HUES6 (cell line): ENCODE measurements around the gene SYK.
"Not testable (repeated sequence)": the region's sequence is repeated elsewhere in the genome, so short reads cannot be mapped to it uniquely, and the experiment has no call there.

Experiments used
- H3K27ac ChIP-seq: 2 replicates; pipeline ENCODE4 v1.7.0; 2013; ENCODE audit warnings: low read depth, mild to moderate bottlenecking, low read length, inconsistent platforms
- H3K27me3 ChIP-seq: 2 replicates; pipeline ENCODE4 v1.6.1; 2013; ENCODE audit warnings: low read length; ENCODE audit not compliant: control insufficient read depth, insufficient read depth
- H3K36me3 ChIP-seq: 2 replicates; pipeline ENCODE4 v1.6.1; 2013; ENCODE audit warnings: low read length; ENCODE audit not compliant: control insufficient read depth, insufficient read depth
- H3K4me1 ChIP-seq: 2 replicates; pipeline ENCODE4 v1.6.1; 2013; ENCODE audit warnings: low read length; ENCODE audit not compliant: control insufficient read depth, insufficient read depth
- H3K4me3 ChIP-seq: 2 replicates; pipeline ENCODE4 v1.5.1; 2013; ENCODE audit warnings: low read depth, low read length
- H3K9ac ChIP-seq: one replicate; pipeline ENCODE4 v1.6.1; 2013; ENCODE audit warnings: mild to moderate bottlenecking, low read length
- H3K9me3 ChIP-seq: 2 replicates; pipeline ENCODE4 v1.6.1; 2013; ENCODE audit warnings: low read depth, low read length; ENCODE audit not compliant: control insufficient read depth, insufficient read depth

Gene SYK

DNA sequence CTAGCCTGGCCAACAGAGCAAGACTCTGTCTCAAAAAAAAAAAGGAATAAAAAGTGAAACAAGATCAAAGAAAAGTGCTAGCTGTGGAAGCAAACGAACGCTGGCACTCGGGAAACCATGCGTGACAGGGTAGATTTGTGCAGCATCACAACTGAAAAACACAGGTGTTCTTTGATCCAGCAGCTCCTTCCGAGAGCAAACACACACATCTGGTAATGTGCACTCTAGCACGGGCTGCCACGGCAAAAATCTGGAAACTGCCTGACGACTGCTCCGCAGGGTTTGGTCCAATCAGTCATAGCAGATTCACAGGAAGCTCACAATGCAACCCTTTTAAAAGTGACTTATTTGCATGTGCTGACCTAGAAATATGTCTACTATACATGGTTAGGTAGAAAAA is 80.0 kb downstream of the SYK start:
- Histone ChIP-seq H3K9me3 (0 out of 2 replicates have a peak, but pooled peaks cover 3% of the 10 kb centered on the region), H3K4me3 (no peak overlapping the region), H3K9ac (no peak overlapping the region), H3K27me3 (no peaks in the 10 kb centered on the region), H3K4me1 (no peaks in the 10 kb centered on the region), H3K36me3 (no peaks in the 10 kb centered on the region), H3K27ac (no peak overlapping the region)

DNA sequence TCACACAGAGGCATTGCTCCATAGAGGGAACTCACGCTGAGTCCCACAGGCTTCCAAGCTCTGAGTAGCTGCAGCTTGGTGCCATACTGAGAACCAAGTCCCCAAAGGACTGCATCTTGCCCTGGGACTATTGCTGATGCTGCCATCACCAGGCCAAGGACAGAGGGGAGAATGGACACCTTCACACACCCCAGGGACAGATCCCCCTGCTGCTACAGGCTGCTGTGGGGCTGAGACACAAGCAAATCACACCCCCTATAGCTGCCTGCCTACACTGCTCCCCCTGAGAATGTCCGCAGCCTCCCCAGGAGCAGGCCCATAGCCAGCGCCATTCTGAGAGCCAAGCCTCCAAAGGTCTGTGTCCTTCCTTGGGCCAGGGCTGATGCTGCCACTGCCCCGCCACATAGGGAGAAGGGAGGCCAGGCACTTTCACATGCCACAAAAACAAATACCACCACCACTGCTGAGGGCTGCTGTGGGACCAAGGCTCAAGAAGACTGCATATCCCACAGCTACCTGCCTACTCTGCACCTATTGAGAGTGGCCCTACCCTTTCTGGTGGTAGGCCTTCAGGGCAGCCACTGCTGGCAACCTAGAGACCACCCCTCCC is 81.5 kb downstream of the SYK start:
- H3K27me3 ChIP-seq = no peaks in the 10 kb centered on the region
- H3K27ac ChIP-seq = no peak overlapping the region
- H3K9me3 ChIP-seq = 0 out of 2 replicates have a peak, but pooled peaks cover 3% of the 10 kb centered on the region
- no peak overlapping the region for H3K4me3 ChIP-seq
- H3K9ac ChIP-seq = no peak overlapping the region
- no peaks in the 10 kb centered on the region for H3K36me3 ChIP-seq
- no peaks in the 10 kb centered on the region for H3K4me1 ChIP-seq

DNA sequence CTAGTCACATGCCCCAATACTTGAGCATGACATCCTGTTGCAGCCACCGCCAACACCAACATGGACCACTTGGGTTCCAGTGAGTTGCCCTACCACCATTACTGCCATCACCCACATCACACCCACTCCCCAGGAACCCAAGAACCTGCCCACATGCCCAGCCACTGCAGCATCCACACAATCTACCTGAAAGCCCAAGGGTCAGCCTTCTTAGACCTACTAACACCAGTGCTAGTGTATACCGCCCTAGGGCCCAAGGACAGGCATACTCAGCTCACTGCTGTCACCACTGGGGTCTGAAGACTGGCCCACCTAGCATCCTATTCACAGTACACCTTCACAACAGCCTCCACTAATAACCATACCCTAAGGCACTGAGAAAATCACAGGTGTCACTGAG is 82.0 kb downstream of the SYK start:
- H3K4me3 ChIP-seq = no peak overlapping the region
- 0 out of 2 replicates have a peak, but pooled peaks cover 3% of the 10 kb centered on the region for H3K9me3 ChIP-seq
- H3K9ac ChIP-seq = no peak overlapping the region
- H3K27me3 ChIP-seq = no peaks in the 10 kb centered on the region
- H3K36me3 ChIP-seq = no peaks in the 10 kb centered on the region
- H3K27ac ChIP-seq = no peak overlapping the region
- H3K4me1 ChIP-seq = peaks cover 4% of the 10 kb centered on the region; the same call in 1 of the 2 replicates

DNA sequence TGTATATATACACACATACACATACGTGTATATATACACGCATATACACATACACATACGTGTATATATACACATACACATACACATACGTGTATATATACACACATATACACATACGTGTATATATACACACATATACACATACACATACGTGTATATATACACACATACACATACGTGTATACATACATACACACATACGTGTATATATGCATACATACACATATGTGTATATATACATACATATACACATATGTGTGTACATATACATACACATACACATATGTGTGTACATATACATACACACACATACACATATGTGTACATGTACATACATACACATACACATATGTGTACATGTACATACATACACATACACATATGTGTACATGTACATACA is 82.6 kb downstream of the SYK start:
- Histone ChIP-seq H3K27ac (no peak overlapping the region), H3K9ac (no peak overlapping the region), H3K4me3 (no peak overlapping the region), H3K4me1 (peaks cover 9% of the 10 kb centered on the region), H3K9me3 (0 out of 2 replicates have a peak, but pooled peaks cover 3% of the 10 kb centered on the region), H3K27me3 (no peaks in the 10 kb centered on the region), H3K36me3 (no peaks in the 10 kb centered on the region)

DNA sequence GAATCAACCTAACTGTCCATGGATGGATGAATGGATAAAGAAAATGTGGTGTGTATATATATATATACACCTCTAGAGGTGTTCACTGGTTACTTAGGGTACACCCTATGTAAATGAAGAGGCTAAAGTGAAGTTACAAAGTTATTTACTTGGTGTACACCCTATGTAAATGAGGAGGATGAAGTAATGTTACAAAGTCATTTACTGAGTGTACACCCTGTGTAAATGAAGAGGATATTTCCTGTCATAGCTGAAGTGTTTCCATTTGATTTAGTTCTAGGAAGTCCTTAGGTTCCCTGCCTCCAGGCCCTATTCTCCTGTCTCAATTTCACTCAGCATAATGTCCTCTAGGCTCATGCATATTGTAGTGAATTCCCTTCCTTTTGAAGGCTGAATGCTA is 85.2 kb downstream of the SYK start:
- H3K9ac ChIP-seq, H3K4me3 ChIP-seq, H3K9me3 ChIP-seq, H3K27ac ChIP-seq, H3K27me3 ChIP-seq, H3K36me3 ChIP-seq: not testable (repeated sequence)
- peaks cover 32% of the 10 kb centered on the region for H3K4me1 ChIP-seq

DNA sequence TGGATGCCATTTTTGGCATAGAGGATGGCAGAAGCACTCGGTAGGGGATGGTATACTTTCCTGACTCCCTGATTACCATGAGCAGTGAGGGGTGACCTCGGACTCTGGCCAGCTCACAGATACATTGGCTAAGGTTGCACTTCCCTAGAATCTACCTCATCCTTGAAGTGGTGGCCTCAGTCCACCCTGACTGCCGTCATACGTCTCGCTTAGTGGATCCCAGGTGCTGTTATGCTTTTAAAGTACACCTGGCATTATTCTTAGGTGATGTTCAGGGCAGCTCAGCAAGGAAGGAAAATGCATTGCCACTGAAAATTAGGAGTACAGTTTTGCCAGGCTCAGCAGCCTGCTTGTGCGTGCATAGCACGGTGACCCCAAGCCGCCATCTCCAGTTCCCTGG is 87.3 kb downstream of the SYK start:
- Histone ChIP-seq H3K27ac (no peak overlapping the region), H3K4me3 (no peak overlapping the region), H3K27me3 (no peaks in the 10 kb centered on the region), H3K4me1 (peaks cover 51% of the 10 kb centered on the region), H3K9me3 (0 out of 2 replicates have a peak, but pooled peaks cover 3% of the 10 kb centered on the region), H3K36me3 (no peaks in the 10 kb centered on the region), H3K9ac (no peak overlapping the region)

DNA sequence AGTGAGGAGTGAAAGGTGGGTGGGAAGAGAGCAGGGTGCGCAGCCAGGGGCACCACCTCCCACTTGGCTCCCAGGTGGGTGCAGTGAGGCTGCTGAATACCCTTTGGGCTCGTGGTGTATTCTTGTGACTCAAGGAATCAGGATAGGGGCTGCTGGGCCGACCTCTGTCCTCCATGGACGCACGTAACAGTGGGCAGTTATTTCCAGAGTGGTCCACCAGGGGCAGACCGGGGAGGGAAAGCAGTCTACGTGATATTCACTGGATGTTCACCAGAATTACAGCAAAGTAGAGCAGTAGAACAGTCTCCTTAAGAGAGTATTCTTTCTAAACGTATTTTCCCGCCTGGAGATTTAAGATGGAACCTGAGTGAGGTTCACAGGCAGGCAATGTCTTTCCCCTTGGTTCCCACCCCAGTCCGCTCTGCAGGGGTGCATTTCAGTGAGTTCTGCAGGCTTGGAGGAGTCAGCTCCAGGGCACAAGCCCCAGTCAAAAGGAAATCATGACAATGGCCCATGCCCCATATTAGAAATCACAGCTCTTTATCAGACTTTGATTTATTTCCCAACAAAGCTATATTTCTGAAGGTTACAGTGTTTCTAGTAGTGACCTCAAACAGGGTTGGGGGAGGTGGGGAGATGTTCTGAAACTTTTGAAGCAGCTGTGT is 88.7 kb downstream of the SYK start:
- peak overlapping the region; percentile 20 for H3K4me3 ChIP-seq
- peak overlapping the region; percentile 31 for H3K9ac ChIP-seq
- H3K27ac ChIP-seq = peak overlapping the region; percentile 62; the same call in 1 of the 2 replicates
- H3K36me3 ChIP-seq = no peaks in the 10 kb centered on the region
- peaks cover 54% of the 10 kb centered on the region for H3K4me1 ChIP-seq
- H3K27me3 ChIP-seq = no peaks in the 10 kb centered on the region
- H3K9me3 ChIP-seq = no peaks in the 10 kb centered on the region

DNA sequence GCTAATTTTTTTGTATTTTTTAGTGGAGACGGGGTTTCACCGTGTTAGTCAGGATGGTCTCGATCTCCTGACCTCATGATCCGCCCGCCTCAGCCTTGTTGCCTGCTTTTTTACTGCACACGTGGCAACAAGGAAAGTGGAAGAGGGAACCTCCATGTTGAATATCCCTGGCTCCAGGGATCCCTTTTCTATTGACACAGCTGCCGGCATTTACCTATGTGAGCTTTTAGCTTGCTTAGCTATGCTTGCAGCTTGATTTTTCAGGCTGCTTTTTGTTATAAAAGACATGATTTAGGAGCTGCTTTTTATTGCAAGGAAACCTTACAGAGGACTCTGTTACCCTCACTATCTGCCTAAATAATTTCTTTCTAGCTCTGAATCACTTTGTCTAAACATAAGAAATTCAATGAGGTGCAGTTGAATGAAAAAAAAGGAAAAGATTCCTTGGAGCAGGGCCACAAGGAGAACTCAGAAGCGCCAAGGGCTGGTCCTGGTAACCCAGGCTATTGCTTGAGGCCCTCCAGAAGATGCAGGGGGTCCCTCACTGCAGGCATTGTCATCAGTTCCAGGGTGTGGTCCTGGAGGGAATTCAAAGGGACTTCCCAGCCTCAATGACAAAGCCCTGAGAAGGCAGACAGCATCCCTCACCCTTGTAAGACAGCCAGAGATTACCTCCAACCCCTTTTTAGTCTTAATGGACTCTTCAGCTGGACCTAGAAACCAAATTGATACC is 89.9 kb downstream of the SYK start:
- Histone ChIP-seq H3K27ac (0 out of 2 replicates have a peak overlapping the region, but pooled peaks have one; percentile 39), H3K36me3 (no peaks in the 10 kb centered on the region), H3K4me3 (no peak overlapping the region), H3K27me3 (no peaks in the 10 kb centered on the region), H3K9me3 (no peaks in the 10 kb centered on the region), H3K9ac (no peak overlapping the region), H3K4me1 (peaks cover 66% of the 10 kb centered on the region)

DNA sequence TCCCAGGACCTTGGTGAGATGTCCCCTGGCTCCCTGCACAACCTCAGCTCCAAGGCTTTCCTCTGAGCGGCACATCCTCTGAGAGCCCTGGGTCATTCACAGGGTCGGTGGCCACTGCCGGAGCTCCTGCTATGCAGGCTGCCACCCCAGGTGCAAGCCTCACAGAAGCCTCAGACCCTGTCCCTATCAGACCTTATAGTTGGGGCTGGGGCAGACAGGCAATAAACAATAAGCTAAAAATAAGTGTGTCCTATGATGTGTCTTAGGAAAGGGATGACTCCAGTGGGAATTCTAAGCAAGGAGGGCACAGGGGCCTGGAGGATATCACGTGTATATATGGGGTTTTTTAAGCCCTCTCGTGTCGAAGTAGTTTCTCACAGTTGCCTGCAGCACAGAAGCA is 91.3 kb downstream of the SYK start:
- H3K27me3 ChIP-seq = no peaks in the 10 kb centered on the region
- peaks cover 67% of the 10 kb centered on the region for H3K4me1 ChIP-seq
- H3K9ac ChIP-seq = no peak overlapping the region
- H3K9me3 ChIP-seq = no peaks in the 10 kb centered on the region
- peak overlapping the region; percentile 14; the same call in 1 of the 2 replicates for H3K27ac ChIP-seq
- no peak overlapping the region for H3K4me3 ChIP-seq
- no peaks in the 10 kb centered on the region for H3K36me3 ChIP-seq

DNA sequence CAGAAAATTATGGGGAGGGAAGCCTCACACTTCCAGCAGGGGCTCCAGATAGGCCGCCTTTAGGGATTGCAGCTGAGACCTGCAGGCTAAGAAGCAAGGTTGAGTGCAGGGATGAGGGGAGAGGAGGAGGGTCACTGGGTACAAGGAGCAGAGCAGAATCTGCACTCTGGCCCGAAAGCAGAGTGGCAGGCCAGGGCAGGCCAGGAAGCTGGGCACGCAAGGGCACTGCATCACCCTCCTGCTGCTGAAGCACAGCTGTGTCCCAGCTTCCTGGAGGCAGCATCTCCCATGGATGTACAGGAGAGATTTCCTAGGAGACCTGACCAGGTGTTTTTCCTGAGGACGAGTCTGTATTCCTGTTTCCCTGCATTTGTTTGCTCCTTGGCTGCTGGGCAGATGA is 92.1 kb downstream of the SYK start:
- H3K9ac ChIP-seq = no peak overlapping the region
- H3K4me3 ChIP-seq = no peak overlapping the region
- peaks cover 63% of the 10 kb centered on the region for H3K4me1 ChIP-seq
- H3K36me3 ChIP-seq = no peaks in the 10 kb centered on the region
- H3K27ac ChIP-seq = no peak overlapping the region
- no peaks in the 10 kb centered on the region for H3K27me3 ChIP-seq
- no peaks in the 10 kb centered on the region for H3K9me3 ChIP-seq
